ENCODE measurements around the gene KIRREL3.
"Not testable (repeated sequence)": the region's sequence is repeated elsewhere in the genome, so short reads cannot be mapped to it uniquely, and the experiment has no call there.

KIRREL3 gene

DNA sequence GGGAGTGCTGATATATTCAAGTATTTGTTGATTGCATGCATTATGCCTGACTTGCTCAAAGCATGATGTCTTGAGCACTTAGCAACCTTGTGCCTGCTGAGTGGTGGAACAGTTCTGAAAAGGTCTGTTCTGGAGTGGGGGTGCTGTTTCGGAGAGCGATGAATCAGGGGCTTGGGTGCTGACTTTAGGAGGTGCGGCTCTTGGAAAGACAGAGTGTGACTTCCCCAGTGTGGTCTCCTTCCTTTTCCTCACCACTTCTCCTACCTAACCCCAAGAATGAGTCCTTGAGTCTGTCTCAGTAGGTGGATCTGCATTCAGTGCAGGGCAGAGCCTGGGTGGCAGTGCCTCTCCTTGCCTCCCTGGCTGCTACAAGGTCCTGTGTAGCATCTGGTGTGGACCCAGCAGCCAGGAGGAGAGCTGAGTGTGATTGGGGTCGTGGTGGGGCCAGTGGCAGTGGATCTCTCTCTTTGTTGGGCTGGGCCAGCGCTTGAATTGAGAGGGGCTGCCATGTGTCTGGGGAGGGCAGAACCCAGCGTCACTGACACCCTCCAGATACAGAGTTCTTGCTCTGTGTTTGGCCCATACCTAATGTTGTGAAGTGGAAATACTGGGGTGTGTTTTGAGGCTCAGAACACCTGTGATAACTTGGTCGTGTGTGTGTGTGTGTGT is 609.1 kb downstream of the KIRREL3 start:
- no peak for DNase-seq

DNA sequence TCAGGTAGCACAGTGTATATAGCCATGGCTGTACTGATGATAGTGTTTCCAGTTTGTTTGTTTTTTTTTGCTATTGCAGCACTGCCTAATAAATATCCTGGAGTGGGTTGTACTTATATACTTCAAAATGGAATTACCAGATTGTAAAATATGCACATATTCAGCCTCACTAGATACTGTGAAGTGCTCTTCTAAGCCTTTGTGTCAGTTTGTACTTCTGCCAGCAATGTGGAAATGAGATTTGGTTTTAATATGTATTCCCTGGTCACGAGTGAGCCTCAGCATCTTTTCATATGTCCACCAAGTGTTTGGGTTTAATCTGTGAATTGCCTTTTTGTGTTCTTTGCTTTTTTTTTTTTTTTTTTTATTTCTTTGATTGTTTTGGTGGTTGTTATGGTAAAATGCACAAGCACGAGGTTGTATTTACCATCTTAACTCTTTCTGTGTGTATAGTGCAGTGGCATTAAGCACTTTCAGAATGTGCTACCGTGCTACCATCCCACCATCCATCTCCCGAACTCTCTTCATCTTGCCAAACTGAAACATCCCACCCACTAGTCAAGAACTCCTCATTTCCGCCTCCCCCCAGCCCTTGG is 610.2 kb downstream of the KIRREL3 start:
- no peak for DNase-seq

DNA sequence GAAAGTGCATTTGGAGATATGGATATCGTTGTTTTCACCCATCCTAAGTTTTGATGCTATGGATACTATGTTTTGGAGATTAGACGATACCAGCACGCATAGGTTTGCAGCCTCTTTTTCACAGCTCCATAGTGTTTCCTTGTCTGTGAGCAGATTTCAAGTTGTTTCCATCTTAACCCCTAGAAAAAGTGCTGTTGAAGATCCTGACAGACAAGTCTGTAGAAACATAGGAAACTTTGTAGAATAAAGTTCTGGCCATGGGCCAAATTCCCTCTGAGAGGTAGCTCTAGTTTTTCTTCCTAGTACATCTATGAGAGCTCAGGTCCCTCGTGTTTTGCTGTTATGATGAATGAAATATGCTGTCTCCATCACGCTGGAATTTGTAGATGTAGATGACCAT is 612.7 kb downstream of the KIRREL3 start:
- no peak for DNase-seq

DNA sequence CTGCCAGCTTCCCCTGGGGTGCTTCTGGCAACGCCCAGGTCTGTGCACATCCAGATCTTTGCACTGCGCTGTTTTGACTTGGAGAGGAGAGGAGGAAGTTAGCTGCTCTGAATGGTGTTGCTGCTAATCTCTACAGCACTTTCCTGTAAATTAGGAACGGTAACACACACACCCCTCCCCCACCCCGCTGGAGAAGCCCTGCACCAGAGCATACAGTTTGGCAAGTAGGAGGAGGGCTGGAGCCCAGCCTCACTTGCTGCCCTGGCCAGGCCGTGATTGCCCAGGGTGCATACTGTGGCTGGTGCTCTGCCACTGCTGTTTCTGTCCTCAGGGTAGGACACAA is 613.9 kb downstream of the KIRREL3 start:
- DNase-seq, result not testable (repeated sequence)

DNA sequence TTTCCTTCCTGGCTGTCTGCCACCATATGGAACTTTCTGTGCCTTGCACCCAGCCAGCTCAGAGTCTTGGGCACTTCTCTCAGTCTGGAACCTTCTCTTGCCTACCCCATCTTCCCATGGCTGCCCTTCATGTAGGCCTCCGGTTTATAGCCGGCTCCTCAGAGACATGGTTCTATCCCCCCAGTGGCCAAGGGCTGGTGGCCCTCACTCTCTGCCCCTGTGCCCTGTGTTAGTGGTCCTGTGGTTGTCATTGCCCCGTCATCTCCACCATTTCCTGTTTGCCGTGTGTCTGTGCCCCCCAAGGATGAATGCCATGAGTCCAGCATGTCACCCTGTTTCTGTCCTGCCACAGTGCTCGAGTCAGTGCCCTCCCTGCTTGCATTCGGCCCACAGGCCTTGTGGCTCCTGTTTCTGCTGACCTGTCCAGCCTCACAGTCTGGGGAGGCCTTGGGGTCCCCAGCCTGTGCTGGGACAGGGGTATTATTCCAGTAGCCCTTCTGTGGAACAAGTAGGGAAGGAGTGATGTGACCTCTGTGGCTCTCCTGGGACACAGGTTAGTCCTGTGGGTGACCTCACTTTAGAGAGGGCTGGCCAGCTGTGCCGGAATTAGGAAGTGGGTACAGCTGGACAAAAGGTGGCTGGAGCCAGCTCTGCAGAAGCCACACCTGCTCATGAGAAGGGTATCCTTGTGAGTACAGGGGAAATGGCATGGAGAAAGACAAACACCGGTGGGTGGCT is 614.4 kb downstream of the KIRREL3 start:
- DNase-seq, result no peak

DNA sequence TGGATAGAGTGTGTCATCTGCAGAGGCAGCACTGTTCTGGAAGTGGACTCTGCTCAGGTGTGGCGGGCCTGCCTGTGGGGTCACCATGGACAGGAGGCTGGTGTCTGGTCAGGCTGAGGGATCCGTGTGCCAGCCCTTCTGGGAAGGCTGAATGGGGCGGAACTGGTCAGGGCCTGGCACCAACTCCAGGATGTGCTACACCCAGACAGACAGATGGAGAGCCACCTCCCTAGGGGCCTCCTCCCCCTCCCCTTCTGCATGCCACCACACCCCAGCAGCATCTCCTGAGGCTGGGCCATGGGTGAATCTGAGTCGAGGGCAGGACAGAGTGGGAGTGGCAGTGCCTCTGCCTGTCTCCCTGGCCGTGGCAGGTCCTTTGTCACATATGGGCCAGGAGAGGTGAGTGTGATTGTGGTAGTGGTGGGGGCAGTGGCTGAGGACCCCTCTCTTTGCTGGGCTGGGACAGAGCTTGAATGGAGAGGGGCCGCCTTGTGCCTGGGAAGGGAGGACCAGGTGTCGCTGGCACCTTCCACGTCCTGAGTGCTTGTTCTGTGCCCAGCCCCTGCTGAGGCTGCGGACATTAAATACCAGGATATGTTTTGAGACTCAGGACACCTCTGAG is 616.0 kb downstream of the KIRREL3 start:
- DNase-seq, result no peak

DNA sequence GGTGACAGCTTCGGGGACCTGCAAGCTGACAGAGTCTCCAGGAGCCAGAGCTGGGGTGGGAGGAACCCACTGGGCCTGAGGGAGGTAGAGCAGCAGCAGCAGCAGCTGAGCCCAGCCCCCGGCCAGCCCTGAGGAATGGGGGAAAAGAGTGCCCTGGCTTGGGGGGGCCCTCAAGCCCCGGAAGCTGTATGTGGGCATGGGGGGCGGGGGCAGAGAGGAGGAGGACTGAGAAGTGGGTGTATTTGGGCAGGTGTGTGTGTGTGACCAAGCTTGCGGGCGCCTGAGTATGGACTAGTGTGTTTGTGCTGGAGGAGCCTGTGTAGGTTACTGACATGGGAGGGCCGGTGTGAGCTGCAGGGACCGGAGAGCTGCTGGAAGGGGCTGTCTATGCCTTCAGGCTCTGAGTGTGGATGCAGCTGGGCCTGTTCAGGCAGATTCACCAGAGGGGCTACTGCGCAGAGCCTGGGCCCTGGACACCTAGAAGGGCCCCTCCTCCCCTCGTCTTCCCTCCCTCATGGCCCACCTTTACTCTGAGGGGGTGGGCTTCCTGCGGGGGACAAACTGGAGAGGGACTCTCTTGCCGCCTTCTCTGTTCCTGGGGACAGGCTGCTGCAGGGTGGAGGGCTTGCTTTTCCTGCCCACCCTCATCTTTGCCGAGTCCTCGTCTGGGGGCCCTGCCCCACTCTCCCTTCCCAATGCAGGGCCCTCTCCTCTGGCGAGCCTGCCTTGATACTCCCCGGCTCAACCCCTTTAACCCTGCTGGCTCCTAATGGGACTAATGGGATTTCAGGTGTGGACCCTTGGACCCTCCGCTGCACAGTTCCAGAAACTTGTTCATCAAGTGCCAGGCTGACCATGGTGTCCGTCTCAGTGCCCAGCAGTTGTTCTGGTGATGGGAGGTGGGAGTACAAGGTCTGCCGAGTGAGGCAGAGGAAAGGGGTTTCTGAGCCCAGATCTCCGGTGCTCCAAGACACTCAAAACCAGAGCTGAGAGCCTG is 616.9 kb downstream of the KIRREL3 start:
- DNase-seq, result no peak

DNA sequence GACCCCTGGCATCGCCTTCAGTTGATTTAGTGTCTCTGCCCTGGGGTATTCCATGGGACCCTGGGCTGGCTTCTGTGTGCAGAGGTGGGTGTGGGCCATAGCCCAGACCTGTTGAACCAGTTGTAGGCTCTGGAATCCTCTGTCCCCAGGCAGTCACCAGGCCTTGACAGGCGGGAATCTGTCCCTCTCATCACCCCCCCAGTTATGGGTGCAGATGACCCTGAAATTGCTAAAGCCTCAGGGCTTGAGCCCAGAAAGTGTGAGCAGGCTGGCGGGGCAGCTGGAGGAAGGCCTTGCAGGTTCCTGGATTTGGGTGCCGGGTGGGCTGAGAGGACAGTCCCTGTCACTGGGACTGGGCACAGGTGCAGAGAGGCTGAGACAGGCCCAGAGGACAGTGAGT is 617.9 kb downstream of the KIRREL3 start:
- DNase-seq, result not testable (repeated sequence)

DNA sequence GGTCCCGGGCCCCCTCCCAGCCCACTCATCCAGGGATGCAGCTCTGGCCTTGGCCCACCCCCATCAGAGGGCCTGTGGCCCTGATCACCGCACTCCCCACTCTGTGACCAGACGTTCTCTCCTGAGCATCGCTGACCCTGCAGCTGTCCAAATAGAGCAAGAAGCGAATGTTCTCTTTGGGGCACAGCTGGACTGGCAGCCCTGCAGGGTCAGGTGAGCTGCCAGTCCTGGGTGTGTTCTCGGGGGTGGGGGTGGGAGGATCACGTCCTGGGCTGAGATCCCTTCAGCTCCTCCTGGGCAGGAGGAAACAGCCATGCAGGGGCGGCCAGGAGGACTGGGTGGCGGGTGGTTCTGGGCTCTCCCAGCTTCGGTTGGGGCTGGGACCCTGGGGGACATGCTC is 618.6 kb downstream of the KIRREL3 start:
- not testable (repeated sequence) for DNase-seq

DNA sequence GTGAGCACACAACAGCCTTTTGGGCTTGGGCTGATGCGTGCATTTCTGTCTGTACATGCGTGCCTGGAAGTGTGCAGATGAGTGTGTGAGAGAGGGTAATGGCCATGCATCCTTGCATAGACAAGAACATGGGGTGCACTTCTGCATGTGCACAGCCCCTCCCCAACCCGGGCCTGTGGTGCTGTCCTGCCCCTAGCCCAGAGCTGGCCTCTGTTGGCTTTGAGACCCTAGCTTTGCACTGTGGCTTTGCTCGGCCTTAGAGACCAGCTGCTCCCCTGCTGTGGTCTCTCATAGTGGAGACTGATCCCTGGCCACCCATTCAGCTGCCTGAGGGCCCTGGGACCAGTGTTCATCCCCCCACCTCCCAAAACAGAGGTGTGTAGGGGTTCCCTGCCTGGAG is 619.7 kb downstream of the KIRREL3 start:
- DNase-seq, result no peak

DNA sequence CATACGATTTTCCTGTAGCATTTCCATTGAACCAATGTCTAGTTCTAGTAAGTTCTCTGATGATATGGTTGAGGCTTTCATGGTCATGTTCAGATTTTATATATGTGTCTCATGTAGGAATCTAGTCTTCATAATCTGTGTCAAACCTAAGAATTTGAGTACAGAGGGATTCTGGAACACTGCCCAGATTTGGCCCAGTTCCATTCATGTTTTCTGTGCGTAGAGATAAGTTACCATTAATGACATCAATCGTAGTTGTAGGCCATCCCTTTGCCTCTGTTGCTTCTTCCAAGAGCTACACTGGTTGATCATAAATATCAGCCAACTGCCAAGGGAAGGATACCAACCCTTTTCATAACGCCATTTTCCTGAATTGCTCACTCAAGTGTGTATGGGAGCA is 621.8 kb downstream of the KIRREL3 start:
- DNase-seq, result no peak

DNA sequence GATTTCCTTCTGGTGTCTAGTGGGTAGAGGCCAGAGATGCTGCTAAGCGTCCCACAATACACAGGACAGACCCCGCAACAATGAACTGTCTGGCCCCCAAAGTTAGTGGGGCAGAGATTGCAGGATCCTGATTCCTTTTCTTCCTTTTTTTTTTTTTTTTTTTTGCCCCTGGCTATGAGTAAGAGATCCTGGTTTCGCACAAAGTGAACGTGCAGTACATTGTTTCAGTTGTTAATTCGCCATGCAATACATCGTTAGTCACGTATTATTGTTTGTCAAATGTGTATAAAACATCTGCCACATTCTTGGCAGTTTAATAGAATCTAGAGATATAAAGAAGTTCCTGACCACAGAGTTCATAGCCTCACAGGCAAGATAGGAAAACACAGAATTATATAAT is 624.8 kb downstream of the KIRREL3 start:
- DNase-seq, result no peak

DNA sequence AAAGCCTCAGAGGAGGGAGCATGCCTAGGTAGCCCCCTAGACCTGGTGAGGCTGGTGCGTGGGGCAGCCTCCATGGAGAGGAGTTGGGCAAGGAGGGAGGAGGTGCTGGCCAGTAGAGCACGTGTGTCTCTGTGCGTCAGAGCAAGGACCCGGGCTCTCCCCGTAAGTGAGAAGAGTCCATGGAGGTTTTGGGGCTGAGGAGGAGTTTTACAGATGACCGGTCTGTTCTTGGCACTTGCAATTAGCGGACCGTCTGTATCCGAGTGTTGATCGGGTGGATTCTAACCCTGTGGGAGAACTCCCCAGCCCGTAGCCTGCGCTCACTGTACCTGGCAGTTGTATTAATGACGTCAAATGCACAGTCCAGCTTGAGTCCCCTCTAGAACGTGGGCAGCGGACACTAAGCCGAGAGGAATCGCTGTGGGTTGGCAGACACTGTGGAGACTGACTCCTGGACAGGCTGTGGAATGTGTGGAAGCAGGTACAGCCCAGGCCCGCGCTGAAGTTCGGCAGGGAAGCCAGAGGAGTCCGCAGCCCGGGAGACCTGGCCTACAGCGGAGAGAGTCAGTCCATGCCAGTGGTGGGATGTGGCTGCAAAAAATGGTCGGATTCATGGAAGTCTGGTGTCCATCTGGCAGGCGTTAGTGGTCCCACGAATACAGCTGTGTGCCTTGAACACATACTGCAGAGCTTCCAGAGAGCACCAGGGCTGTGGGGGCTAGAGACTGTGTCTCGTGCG is 625.8 kb downstream of the KIRREL3 start:
- not testable (repeated sequence) for DNase-seq

DNA sequence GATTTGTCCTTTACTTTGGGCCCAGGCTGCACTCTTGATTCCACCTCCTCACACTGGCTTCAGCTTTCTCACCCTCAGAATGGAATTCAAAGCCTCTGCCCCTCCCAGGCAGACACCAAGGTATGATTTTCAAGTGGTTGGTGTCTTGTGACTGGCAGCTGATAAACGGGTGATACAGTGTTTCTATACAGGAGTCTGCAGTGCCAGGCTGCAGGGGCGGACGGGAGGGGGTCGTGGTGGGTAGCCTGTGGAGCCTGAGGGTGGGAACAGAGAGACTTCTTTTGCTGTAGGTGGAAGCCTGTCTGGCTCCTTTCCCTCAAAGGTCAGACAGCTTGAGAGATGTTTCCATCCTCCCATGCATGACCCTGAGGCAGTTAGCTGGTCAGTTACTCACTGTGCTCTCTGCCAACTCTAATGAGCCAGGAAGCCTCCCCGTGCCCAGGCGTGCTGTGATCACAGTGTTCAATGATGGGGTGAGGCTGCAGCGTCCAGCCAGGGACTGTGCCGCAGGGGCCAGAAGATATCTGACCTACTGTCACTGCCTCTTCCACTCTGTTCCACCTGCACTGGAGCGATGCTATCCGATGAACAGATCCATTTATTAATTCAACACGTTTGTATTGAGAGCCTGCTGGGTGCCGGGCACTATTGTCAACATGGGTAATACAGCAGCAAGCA is 627.0 kb downstream of the KIRREL3 start:
- not testable (repeated sequence) for DNase-seq

Data from stimulated activated naive CD4-positive, alpha-beta T cell (primary cell).